Neutrophil (primary cell): ENCODE measurements around the gene ST8SIA5.

Experiments
- H3K27ac ChIP-seq: fragments of 200-600 bp; sonication (generic); 2 replicates; pipeline ENCODE4 v1.5.1; 2016; ENCODE audit warnings: mild to moderate bottlenecking, moderate library complexity
- H3K27me3 ChIP-seq: fragments of 200-600 bp; sonication (generic); 2 replicates; pipeline ENCODE4 v1.6.0; 2016; ENCODE audit warnings: mild to moderate bottlenecking
- H3K36me3 ChIP-seq: fragments of 200-600 bp; sonication (generic); 2 replicates; pipeline ENCODE4 v1.5.1; 2017
- H3K4me1 ChIP-seq, 2 experiments: fragments of 200-600 bp in 1 of 2; sonication (generic) in 1 of 2; 1 replicate in 1 of 2; 2 replicates in 1 of 2; pipeline versions ENCODE4 v1.5.1 to v1.6.1; 2013 to 2016; ENCODE audit warnings: low read depth in 1 of 2, low read length in 1 of 2, mild to moderate bottlenecking in 1 of 2, moderate library complexity in 1 of 2; ENCODE audit not compliant: control insufficient read depth in 1 of 2, insufficient read depth in 1 of 2
- H3K4me3 ChIP-seq, 2 experiments: fragments of 200-600 bp in 1 of 2; sonication (generic) in 1 of 2; 1 replicate in 1 of 2; 2 replicates in 1 of 2; pipeline ENCODE4 v1.5.1; 2013 to 2016; ENCODE audit warnings: low read depth in 1 of 2, low read length in 1 of 2, mild to moderate bottlenecking in 1 of 2, moderate library complexity in 1 of 2
- H3K9me3 ChIP-seq: fragments of 200-600 bp; sonication (generic); 2 replicates; pipeline ENCODE4 v1.5.1; 2016
- CTCF ChIP-seq: fragments of 200-600 bp; sonication (generic); IDR thresholded peaks from 2 replicates; pipeline ENCODE4 v1.5.1; 2016; ENCODE audit warnings: antibody characterized with exemption

The ST8SIA5 gene

GRCh38 chr18:46686186-46686585 is 70.7 kb downstream of the ST8SIA5 start:
- Histone ChIP-seq H3K36me3 (no peaks in the 10 kb centered on the region), H3K4me1 (no peaks in the 10 kb centered on the region), H3K4me3 (no peak overlapping the region), H3K9me3 (no peaks in the 10 kb centered on the region), H3K27me3 (no peaks in the 10 kb centered on the region), H3K27ac (no peak overlapping the region)
- no peak for TF ChIP-seq CTCF

GRCh38 chr18:46683252-46683651 is 73.6 kb downstream of the ST8SIA5 start:
- H3K27me3 ChIP-seq, result no peaks in the 10 kb centered on the region
- H3K36me3 ChIP-seq, result no peaks in the 10 kb centered on the region
- TF ChIP-seq CTCF, result no peak
- H3K4me1 ChIP-seq, result no peaks in the 10 kb centered on the region
- H3K9me3 ChIP-seq, result no peaks in the 10 kb centered on the region
- H3K4me3 ChIP-seq, result no peak overlapping the region
- no peak overlapping the region for H3K27ac ChIP-seq

GRCh38 chr18:46680784-46681695 is 75.8 kb downstream of the ST8SIA5 start:
- Histone ChIP-seq H3K27ac (no peak overlapping the region), H3K4me3 (no peak overlapping the region), H3K4me1 (no peaks in the 10 kb centered on the region), H3K9me3 (no peaks in the 10 kb centered on the region), H3K36me3 (no peaks in the 10 kb centered on the region), H3K27me3 (peaks cover 5% of the 10 kb centered on the region)
- no peak for TF ChIP-seq CTCF

- Histone ChIP-seq H3K9me3 (no peaks in the 10 kb centered on the region), H3K27me3 (peaks cover 8% of the 10 kb centered on the region), H3K4me1 (no peaks in the 10 kb centered on the region), H3K27ac (no peak overlapping the region), H3K4me3 (no peak overlapping the region), H3K36me3 (no peaks in the 10 kb centered on the region)
- no peak for TF ChIP-seq CTCF
These were observed 76.8 kb downstream of the ST8SIA5 start for GRCh38 chr18:46679846-46680598.

GRCh38 chr18:46678785-46679399 is 78.0 kb downstream of the ST8SIA5 start:
- H3K27me3 ChIP-seq, result peaks cover 15% of the 10 kb centered on the region
- no peak for TF ChIP-seq CTCF
- no peaks in the 10 kb centered on the region for H3K9me3 ChIP-seq
- no peaks in the 10 kb centered on the region for H3K36me3 ChIP-seq
- no peak overlapping the region for H3K4me3 ChIP-seq
- no peaks in the 10 kb centered on the region for H3K4me1 ChIP-seq
- H3K27ac ChIP-seq, result no peak overlapping the region
